Natural killer cell (primary cell): ENCODE results near the gene LTBP4. TPM values are rescaled to one million over a fixed set of nuclear protein-coding genes. Genes with fewer than 3 reads are reported as not detected.

Source experiments
- ATAC-seq, 3 donors: fragments of 150-1000 bp in 2 of 3; fragments of 200-7000 bp in 1 of 3; cut with Tn5 transposase; 1 replicate in 1 of 3; 2 replicates in 2 of 3; pipeline ENCODE4 v1.10.0; 2021; ENCODE audit warnings: mild to moderate bottlenecking in 2 of 3, moderate library complexity in 2 of 3
- DNase-seq, 2 donors: peaks; one replicate each; pipeline versions ENCODE4 v3.0.0 to v3.0.0-alpha.2; 2013 to 2021; ENCODE audit warnings: mixed read lengths in 1 of 2
- H3K27ac ChIP-seq: one replicate; pipeline ENCODE4 v1.5.1; 2013; ENCODE audit warnings: mild to moderate bottlenecking, low read length
- H3K27me3 ChIP-seq: one replicate; pipeline ENCODE4 v1.6.1; 2013; ENCODE audit warnings: low read length; ENCODE audit not compliant: control insufficient read depth, insufficient read depth
- H3K36me3 ChIP-seq: one replicate; pipeline ENCODE4 v1.6.1; 2013; ENCODE audit warnings: low read length; ENCODE audit not compliant: control insufficient read depth, insufficient read depth
- H3K4me1 ChIP-seq: one replicate; pipeline ENCODE4 v1.6.1; 2013; ENCODE audit warnings: low read length; ENCODE audit not compliant: control insufficient read depth, insufficient read depth
- H3K4me3 ChIP-seq: one replicate; pipeline ENCODE4 v1.5.1; 2013; ENCODE audit warnings: low read length
- H3K9me3 ChIP-seq: one replicate; pipeline ENCODE4 v1.6.1; 2013; ENCODE audit warnings: low read length; ENCODE audit not compliant: control insufficient read depth, insufficient read depth
- H3K27ac Mint-ChIP-seq, 2 donors: one replicate each; pipeline ENCODE4 v1.8.0; 2022; ENCODE audit warnings: mild to moderate bottlenecking in 2 of 2, mixed read lengths in 2 of 2, moderate library complexity in 1 of 2
- H3K27me3 Mint-ChIP-seq, 2 donors: one replicate each; pipeline ENCODE4 v1.8.0; 2022; ENCODE audit warnings: low read depth in 2 of 2, mixed read lengths in 2 of 2
- H3K36me3 Mint-ChIP-seq: one replicate; pipeline ENCODE4 v1.8.0; 2022; ENCODE audit warnings: mixed read lengths
- H3K4me1 Mint-ChIP-seq, 2 donors: one replicate each; pipeline ENCODE4 v1.8.0; 2022; ENCODE audit warnings: mixed read lengths in 2 of 2
- H3K4me3 Mint-ChIP-seq: one replicate; pipeline ENCODE4 v1.8.0; 2022; ENCODE audit warnings: mild to moderate bottlenecking, moderate library complexity, mixed read lengths
- H3K9me3 Mint-ChIP-seq, 2 donors: one replicate each; pipeline ENCODE4 v1.8.0; 2022; ENCODE audit warnings: mixed read lengths in 2 of 2
- WGBS: methylation state at CpG from one replicate; pipeline ENCODE4 v1.1.7; 2013; ENCODE audit warnings: missing lambda C conversion rate; ENCODE audit not compliant: insufficient coverage; 5-methylcytosine and 5-hydroxymethylcytosine counted together
- intact Hi-C: fragments of 100-400 bp; cut with micrococcal nuclease; formaldehyde crosslinking; loops from one replicate; pipeline ENCODE4 v1.14.2; 2022
- total RNA-seq, 4 donors: library from RNA; stranded (reverse); fragments of 120-200 nt in 1 of 4; gene quantifications; one replicate each; pipeline versions ENCODE4 v1.2.3 to v1.2.4, GENCODE V29; 2013 to 2022
- TF ChIP-seq, protein P1 (sequence below): fragments of 200-600 bp; IDR thresholded peaks from one replicate; pipeline ENCODE4 v1.8.0; 2022; ENCODE audit warnings: antibody characterized with exemption

LTBP4 gene
- total RNA-seq, 3 donors from 2014 or later (not counting 1 experiment from before 2014, with no cell fraction given), result 153 to 182 (median 157) TPM

GRCh38 chr19:40608240-40608621 lies 7.1 kb downstream of the LTBP4 start:
- H3K9me3 Mint-ChIP-seq, result no peaks in the 10 kb centered on the region
- Histone ChIP-seq H3K36me3 (no peaks in the 10 kb centered on the region), H3K9me3 (no peaks in the 10 kb centered on the region), H3K27ac (no peak overlapping the region), H3K27me3 (no peaks in the 10 kb centered on the region), H3K4me3 (no peak overlapping the region), H3K4me1 (peaks cover 66% of the 10 kb centered on the region)
- DNase-seq (no peak), ATAC-seq (no peak)
- H3K27me3 Mint-ChIP-seq, result peaks cover 0 to 5% of the 10 kb centered on the region in 2 donors
- TF ChIP-seq, protein P1, sequence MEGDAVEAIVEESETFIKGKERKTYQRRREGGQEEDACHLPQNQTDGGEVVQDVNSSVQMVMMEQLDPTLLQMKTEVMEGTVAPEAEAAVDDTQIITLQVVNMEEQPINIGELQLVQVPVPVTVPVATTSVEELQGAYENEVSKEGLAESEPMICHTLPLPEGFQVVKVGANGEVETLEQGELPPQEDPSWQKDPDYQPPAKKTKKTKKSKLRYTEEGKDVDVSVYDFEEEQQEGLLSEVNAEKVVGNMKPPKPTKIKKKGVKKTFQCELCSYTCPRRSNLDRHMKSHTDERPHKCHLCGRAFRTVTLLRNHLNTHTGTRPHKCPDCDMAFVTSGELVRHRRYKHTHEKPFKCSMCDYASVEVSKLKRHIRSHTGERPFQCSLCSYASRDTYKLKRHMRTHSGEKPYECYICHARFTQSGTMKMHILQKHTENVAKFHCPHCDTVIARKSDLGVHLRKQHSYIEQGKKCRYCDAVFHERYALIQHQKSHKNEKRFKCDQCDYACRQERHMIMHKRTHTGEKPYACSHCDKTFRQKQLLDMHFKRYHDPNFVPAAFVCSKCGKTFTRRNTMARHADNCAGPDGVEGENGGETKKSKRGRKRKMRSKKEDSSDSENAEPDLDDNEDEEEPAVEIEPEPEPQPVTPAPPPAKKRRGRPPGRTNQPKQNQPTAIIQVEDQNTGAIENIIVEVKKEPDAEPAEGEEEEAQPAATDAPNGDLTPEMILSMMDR, result no peak
- H3K27ac Mint-ChIP-seq, result peak overlapping the region in 1 of 2 donors; percentile 69
- WGBS, result 96% methylated on average over 14 of the region's 14 CpGs
- peaks cover 53 to 80% of the 10 kb centered on the region in 2 donors for H3K4me1 Mint-ChIP-seq
- H3K36me3 Mint-ChIP-seq, result no peaks in the 10 kb centered on the region
- intact Hi-C loops, result loop anchor here (10.0 kb wide), 1 partner anchor 937 kb away; no protein-coding TSS in a partner anchor
- peak overlapping the region; percentile 88 for H3K4me3 Mint-ChIP-seq

DNA sequence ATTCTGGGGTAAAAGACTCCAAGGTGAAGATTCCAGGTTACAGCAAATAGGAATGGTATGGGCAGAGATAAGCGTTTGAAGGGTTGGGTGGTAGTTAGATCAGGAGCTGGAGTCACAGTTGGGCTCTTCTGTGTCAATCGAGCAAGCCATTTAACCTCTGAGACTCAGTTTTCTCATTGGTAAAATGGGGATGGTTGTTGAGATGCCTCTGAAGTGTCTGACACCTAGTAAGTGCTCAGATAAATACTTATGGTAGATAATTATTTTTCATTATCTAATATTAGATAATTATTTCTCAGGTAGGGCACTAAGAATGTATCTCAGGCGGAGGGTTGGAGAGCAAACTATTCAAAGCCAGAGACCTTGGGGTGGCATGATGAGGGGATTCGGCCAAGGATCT lies 7.8 kb downstream of the LTBP4 start:
- H3K4me1 ChIP-seq, result peaks cover 66% of the 10 kb centered on the region
- Mint-ChIP-seq H3K4me3 (peak overlapping the region; percentile 88), H3K27ac (peak overlapping the region; percentile 57 to 93), H3K36me3 (no peaks in the 10 kb centered on the region), H3K9me3 (no peaks in the 10 kb centered on the region), H3K4me1 (peaks cover 57 to 80% of the 10 kb centered on the region in 2 donors), H3K27me3 (peaks cover 0 to 2% of the 10 kb centered on the region in 2 donors)
- H3K4me3 ChIP-seq, result peak overlapping the region; percentile 49
- peak overlapping the region; percentile 90 for H3K27ac ChIP-seq
- H3K36me3 ChIP-seq, result no peaks in the 10 kb centered on the region
- intact Hi-C loops, result loop anchor here (10.0 kb wide), 1 partner anchor 936 kb away; no protein-coding TSS in a partner anchor
- WGBS, result 80% methylated on average over 4 of the region's 4 CpGs
- DNase-seq, result no peak
- ATAC-seq, result no peak
- H3K9me3 ChIP-seq, result no peaks in the 10 kb centered on the region
- H3K27me3 ChIP-seq, result no peaks in the 10 kb centered on the region
- TF ChIP-seq, protein P1, result no peak

DNA sequence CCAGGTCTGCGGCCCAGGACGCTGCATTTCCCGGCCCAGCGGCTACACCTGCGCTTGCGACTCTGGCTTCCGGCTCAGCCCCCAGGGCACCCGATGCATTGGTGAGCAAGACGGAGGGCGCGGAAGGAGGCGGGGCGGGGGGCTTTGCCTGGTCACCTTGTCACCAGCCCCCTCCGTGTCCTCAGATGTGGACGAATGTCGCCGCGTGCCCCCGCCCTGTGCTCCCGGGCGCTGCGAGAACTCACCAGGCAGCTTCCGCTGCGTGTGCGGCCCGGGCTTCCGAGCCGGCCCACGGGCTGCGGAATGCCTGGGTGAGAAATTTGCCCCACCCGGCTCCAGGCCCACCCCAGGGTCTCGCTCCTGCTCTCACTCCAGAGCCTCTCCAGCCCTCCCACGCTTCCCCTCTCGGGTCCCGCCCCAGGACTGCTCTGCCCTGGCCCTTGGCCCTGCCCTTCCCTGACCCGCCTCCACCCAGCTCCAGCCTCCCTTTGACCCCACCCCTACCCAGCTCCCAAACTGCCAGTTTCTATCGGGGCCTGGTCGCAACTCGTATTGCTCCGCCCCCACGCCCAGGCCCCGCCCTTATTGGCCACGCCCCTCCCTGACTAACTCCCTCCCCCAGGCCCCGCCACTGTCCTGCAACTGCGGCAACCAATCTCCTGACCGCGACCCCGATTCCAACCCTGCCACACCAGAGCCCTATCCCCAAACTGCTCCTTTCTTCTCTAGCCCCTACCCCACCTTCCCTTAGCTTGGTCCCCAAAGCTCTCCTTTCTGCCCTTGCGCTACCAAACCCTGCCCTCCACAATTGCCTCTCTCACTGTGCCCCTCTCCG lies 8.6 kb downstream of the LTBP4 start:
- H3K4me1 ChIP-seq, result peaks cover 66% of the 10 kb centered on the region
- peak overlapping the region; percentile 49 for H3K4me3 ChIP-seq
- H3K27ac Mint-ChIP-seq, result peak overlapping the region; percentile 57 to 93
- under 1% methylated on average over 50 of the region's 50 CpGs for WGBS
- intact Hi-C loops, result loop anchor here (10.0 kb wide), 1 partner anchor 935 kb away; no protein-coding TSS in a partner anchor
- peak overlapping the region; percentile 90 for H3K27ac ChIP-seq
- peaks cover 55 to 80% of the 10 kb centered on the region in 2 donors for H3K4me1 Mint-ChIP-seq
- DNase-seq (peak; percentile 87 to 88), ATAC-seq (peak; percentile 46 to 62 (median 53))
- no peaks in the 10 kb centered on the region for H3K9me3 ChIP-seq
- H3K36me3 ChIP-seq, result no peaks in the 10 kb centered on the region
- peak overlapping the region; percentile 88 for H3K4me3 Mint-ChIP-seq
- H3K36me3 Mint-ChIP-seq, result no peaks in the 10 kb centered on the region
- TF ChIP-seq, protein P1, result no peak
- H3K27me3 Mint-ChIP-seq, result no peaks in the 10 kb centered on the region
- H3K27me3 ChIP-seq, result no peaks in the 10 kb centered on the region
- no peaks in the 10 kb centered on the region for H3K9me3 Mint-ChIP-seq
